ENCODE measurements around the gene C2CD4C. TPM values are rescaled to one million over a fixed set of nuclear protein-coding genes. Genes with fewer than 3 reads are reported as not detected.

C2CD4C gene
- polyA plus RNA-seq, 1 experiment, result 0.07 TPM

DNA sequence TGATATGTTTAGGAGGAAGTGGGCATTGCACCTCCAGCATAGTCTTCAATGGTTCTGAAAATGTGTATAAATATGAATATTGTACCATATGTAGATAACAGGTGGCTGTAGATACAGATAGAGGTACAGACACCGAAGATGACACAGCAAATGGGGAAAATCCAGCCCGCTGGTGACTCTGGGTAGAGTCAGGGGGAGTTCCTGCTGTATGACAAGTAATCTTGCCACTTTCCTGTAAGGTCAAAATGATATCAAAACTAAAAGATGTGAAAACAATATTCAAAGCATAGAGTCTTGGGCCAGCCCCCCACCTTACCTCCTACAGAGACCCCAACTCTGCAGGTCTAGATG, 17.8 kb downstream of the C2CD4C start:
- TF ChIP-seq, protein P1, sequence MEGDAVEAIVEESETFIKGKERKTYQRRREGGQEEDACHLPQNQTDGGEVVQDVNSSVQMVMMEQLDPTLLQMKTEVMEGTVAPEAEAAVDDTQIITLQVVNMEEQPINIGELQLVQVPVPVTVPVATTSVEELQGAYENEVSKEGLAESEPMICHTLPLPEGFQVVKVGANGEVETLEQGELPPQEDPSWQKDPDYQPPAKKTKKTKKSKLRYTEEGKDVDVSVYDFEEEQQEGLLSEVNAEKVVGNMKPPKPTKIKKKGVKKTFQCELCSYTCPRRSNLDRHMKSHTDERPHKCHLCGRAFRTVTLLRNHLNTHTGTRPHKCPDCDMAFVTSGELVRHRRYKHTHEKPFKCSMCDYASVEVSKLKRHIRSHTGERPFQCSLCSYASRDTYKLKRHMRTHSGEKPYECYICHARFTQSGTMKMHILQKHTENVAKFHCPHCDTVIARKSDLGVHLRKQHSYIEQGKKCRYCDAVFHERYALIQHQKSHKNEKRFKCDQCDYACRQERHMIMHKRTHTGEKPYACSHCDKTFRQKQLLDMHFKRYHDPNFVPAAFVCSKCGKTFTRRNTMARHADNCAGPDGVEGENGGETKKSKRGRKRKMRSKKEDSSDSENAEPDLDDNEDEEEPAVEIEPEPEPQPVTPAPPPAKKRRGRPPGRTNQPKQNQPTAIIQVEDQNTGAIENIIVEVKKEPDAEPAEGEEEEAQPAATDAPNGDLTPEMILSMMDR (IDR thresholded peaks at IDR 0.05; ENCODE audit: insufficient read depth, low read depth, low read length), result no peak
- Histone ChIP-seq H3K27me3 (ENCODE audit: control insufficient read depth, insufficient read depth, low read length) (no peaks in the 10 kb centered on the region), H3K36me3 (ENCODE audit: control insufficient read depth, insufficient read depth, low read length) (no peaks in the 10 kb centered on the region), H3K4me3 (ENCODE audit: low read depth, low read length) (no peak overlapping the region)
- DNase-seq (ENCODE audit: low read depth), result no peak
- ChIA-PET POLR2A (no interaction called here), CTCF (no interaction called here)

DNA sequence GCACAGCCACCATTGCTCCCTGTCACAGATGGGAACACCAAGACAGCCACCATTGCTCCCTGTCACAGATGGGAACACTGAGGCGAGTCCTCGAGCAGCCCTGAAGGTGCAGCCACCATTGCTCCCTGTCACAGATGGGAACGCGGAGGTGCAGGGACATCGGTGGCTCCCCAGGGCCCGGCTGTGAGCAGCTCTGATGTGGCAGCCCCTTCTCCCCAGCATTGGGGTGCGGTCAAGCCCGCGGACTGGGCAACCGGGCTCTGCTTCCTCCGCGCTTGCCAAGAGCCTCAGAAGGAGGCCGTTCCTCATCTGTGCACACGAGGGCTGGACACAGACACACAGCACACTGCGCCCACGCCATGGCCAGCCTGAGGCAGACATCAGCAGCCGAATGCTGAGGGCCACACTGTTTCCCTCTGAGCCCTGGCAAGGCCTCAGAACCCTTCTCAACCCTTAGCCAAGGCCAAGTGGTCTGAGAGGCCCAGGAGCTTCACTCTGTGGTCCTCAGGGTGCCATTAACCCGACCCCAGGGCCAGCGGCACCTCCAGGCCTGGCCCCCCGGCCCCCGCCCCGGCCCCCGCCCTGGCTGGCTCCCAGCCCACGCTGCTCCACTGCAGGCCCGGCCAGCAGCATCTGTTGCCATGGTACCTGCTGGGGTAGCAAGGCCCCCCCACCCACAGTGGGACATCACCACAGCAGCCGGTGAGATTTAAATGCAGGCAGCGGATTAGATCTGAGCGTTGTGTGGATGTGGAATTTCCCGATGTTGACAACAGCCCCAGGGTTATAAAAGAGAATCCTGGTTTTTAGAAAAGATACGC, 18.4 kb downstream of the C2CD4C start:
- ChIA-PET CTCF (no interaction called here), POLR2A (no interaction called here)
- DNase-seq (ENCODE audit: low read depth), result no peak
- Histone ChIP-seq H3K36me3 (ENCODE audit: control insufficient read depth, insufficient read depth, low read length) (no peaks in the 10 kb centered on the region), H3K27me3 (ENCODE audit: control insufficient read depth, insufficient read depth, low read length) (no peaks in the 10 kb centered on the region), H3K4me3 (ENCODE audit: low read depth, low read length) (no peak overlapping the region)
- TF ChIP-seq, protein P1 (IDR thresholded peaks at IDR 0.05; ENCODE audit: insufficient read depth, low read depth, low read length), result no peak

DNA sequence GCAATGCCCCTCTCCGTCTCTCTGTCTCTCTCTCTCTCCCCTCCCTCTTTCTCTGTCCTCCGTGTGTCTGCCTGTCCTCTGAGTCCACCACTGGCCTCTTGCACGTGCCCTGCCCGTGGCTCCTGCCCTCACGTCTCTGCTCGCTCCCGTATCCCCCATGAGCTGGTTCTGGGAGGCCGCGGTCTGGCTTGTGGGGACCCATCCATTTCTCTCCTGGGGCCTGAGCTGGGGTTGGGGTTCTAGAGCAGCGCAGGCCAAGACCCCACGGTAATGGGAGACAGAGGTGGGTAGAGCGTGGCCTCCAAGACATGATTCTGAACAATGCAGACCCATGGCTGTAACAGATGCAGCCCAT, 19.0 kb downstream of the C2CD4C start:
- no peak for DNase-seq (ENCODE audit: low read depth)
- H3K36me3 ChIP-seq (ENCODE audit: control insufficient read depth, insufficient read depth, low read length), result no peaks in the 10 kb centered on the region
- ChIA-PET CTCF (no interaction called here), POLR2A (no interaction called here)
- TF ChIP-seq, protein P1 (IDR thresholded peaks at IDR 0.05; ENCODE audit: insufficient read depth, low read depth, low read length), result no peak
- no peaks in the 10 kb centered on the region for H3K27me3 ChIP-seq (ENCODE audit: control insufficient read depth, insufficient read depth, low read length)
- no peak overlapping the region for H3K4me3 ChIP-seq (ENCODE audit: low read depth, low read length)

DNA sequence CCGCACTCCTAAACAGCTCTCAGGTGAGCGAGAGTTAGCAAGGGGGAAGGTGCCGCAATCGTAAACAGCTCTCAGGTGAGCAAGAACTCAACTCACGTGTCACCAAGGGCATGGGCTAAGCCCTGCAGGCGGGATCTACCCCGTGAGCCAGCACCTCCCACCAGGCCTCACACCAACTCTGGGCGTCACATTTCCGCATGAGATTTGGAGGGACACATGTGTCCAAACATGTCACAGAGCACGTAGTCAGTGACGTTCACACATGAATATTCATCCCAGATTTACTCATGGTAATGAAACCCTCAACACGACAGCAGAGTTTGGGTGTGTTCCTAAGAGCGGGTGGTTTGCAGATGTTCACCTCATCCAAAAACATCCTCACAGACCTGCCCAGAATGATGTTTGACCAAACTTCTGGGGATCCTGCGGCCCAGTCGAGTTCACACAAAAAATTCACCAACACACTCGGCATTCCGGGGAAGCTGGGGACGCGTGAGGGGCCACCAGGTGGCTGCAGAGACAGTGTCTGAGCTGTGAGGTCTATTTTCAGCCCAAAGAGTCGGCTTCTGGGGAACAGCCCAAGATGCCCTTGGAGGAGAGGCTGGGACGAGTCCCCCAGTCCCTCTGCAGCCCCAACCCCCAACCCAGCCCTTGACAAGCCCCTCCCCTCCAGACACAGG, 19.6 kb downstream of the C2CD4C start:
- TF ChIP-seq, protein P1 (IDR thresholded peaks at IDR 0.05; ENCODE audit: insufficient read depth, low read depth, low read length), result no peak
- Histone ChIP-seq H3K36me3 (ENCODE audit: control insufficient read depth, insufficient read depth, low read length) (no peaks in the 10 kb centered on the region), H3K27me3 (ENCODE audit: control insufficient read depth, insufficient read depth, low read length) (no peaks in the 10 kb centered on the region), H3K4me3 (ENCODE audit: low read depth, low read length) (no peak overlapping the region)
- DNase-seq (ENCODE audit: low read depth), result no peak
- ChIA-PET CTCF (no interaction called here), POLR2A (no interaction called here)

DNA sequence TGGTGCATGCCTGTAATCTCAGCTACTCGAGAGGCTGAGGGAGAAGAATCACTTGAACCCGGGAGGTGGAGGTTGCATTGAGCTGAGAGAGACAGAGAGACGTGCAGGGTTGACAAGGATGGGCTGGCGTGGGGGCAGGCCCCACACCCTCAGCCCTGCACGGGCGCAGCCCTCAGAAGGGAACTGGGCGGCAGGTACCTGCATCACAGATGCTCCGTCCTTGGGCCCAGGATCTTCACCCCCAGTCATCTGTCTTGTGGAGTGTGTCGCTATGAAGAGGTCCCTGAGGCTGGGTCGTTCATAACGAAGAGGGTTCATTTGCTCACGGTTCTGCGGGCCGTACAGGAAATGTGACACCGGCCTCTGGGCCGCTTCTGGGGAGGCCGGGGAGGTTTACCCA, 20.3 kb downstream of the C2CD4C start:
- Histone ChIP-seq H3K27me3 (ENCODE audit: control insufficient read depth, insufficient read depth, low read length) (no peaks in the 10 kb centered on the region), H3K36me3 (ENCODE audit: control insufficient read depth, insufficient read depth, low read length) (no peaks in the 10 kb centered on the region), H3K4me3 (ENCODE audit: low read depth, low read length) (no peak overlapping the region)
- POLR2A ChIA-PET, result no interaction called here
- CTCF ChIA-PET, result no interaction called here
- DNase-seq (ENCODE audit: low read depth), result no peak
- TF ChIP-seq, protein P1 (IDR thresholded peaks at IDR 0.05; ENCODE audit: insufficient read depth, low read depth, low read length), result no peak

All from BJ (cell line).